Activated CD8-positive, alpha-beta T cell treated with anti-CD3 and anti-CD28 coated beads, Interleukin-2, amount 10 ng/mL, durations not matched to agents 7 days and 5 days (primary cell): ENCODE data around the gene PEPD. TPM values are rescaled to one million over a fixed set of nuclear protein-coding genes. Genes with fewer than 3 reads are reported as not detected.

Source experiments
- ATAC-seq: fragments of 150-1000 bp; cut with Tn5 transposase; one replicate; pipeline ENCODE4 v1.10.0; 2021; ENCODE audit warnings: moderate library complexity
- CTCF ChIA-PET: fragments of 350-600 bp; sonication (Branson Sonifier 250); formaldehyde crosslinking; loops from one replicate; lab custom pipeline; 2021; ENCODE audit warnings: antibody characterized with exemption; lab: Charles Lee
- POLR2A ChIA-PET: fragments of 350-600 bp; sonication (Branson Sonifier 250); formaldehyde crosslinking; loops from one replicate; lab custom pipeline; 2021; ENCODE audit warnings: antibody characterized with exemption; lab: Charles Lee
- DNase-seq: peaks from one replicate; pipeline ENCODE4 v3.0.0-alpha.2; 2020
- H3K27ac Mint-ChIP-seq: one replicate; pipeline ENCODE4 v1.8.0; 2021; ENCODE audit warnings: mild to moderate bottlenecking, mixed read lengths
- H3K27me3 Mint-ChIP-seq: one replicate; pipeline ENCODE4 v1.8.0; 2021; ENCODE audit warnings: low read depth, mixed read lengths
- H3K36me3 Mint-ChIP-seq: one replicate; pipeline ENCODE4 v1.8.0; 2021; ENCODE audit warnings: low read depth, mixed read lengths
- H3K4me1 Mint-ChIP-seq: one replicate; pipeline ENCODE4 v1.8.0; 2021; ENCODE audit warnings: low read depth, mixed read lengths
- H3K4me3 Mint-ChIP-seq: one replicate; pipeline ENCODE4 v1.8.0; 2021; ENCODE audit warnings: mild to moderate bottlenecking, mixed read lengths
- H3K9me3 Mint-ChIP-seq: one replicate; pipeline ENCODE4 v1.8.0; 2022; ENCODE audit warnings: mixed read lengths; ENCODE audit not compliant: insufficient read depth
- total RNA-seq, 2 experiments: library from RNA; stranded (reverse); gene quantifications; one replicate each; pipeline ENCODE4 v1.2.3, GENCODE V29; 2021

PEPD gene
- total RNA-seq, 2 experiments from 2014 or later, result 27.9 to 30.5 TPM

DNA sequence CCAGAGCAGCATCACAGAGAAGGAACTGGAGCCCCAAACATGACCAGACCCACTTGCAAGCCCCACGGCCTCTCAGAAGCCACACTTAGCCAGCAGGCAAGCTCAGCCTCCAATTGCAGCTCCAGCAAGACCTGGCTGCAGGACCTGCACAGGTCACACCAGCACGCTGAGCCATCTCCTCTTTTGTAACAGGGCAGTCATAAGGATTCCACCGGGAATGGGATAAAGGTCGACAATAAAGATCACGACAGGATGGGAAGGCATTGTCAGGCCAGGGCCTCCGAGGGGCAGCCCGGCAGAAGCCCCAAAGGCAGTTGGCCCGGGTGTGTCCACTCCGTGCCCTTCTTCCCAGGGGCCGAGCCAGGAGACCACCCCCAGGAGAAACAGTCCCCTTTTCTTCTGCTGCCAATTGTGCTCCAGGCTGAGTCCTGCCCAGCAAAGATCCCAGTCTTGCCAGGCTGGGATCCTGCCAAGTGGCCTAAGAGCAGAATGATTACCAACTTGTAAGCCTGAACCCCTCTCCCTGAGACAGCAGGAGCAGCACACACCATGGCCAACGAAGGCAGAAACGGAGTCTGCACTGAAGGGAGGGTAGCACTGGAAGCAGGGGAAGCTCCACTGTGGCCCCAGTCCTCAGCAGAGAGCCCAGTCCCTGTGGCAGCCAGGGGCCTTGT, 12.5 kb downstream of the PEPD start:
- Mint-ChIP-seq H3K27me3 (no peaks in the 10 kb centered on the region), H3K9me3 (no peaks in the 10 kb centered on the region), H3K36me3 (no peaks in the 10 kb centered on the region), H3K4me1 (peaks cover 3% of the 10 kb centered on the region), H3K27ac (no peak overlapping the region), H3K4me3 (no peak overlapping the region)
- ATAC-seq (no peak), DNase-seq (no peak)
- POLR2A ChIA-PET, result no interaction called here
- CTCF ChIA-PET, result no interaction called here

DNA sequence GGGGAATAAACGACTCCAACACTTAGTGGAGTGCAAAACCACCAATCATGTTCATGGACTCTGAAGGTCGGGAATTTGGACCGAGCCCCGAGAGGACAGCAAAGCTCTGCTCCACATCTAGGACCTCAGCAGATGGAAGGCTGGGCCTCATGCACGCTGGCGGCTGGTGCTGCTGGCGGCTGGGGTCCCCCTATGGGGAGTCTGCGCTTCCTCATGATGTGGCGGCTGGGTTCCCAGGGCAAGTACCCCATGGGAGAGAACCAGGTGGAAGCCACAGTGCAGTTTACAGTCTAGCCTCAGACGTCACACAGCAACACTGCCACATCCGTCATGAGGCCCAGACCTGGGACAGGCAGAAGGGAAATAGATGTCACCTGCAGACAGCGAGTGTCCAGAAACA, 13.2 kb downstream of the PEPD start:
- ATAC-seq (no peak), DNase-seq (no peak)
- Mint-ChIP-seq H3K27me3 (no peaks in the 10 kb centered on the region), H3K4me3 (no peak overlapping the region), H3K36me3 (no peaks in the 10 kb centered on the region), H3K9me3 (no peaks in the 10 kb centered on the region), H3K4me1 (no peaks in the 10 kb centered on the region), H3K27ac (no peak overlapping the region)
- ChIA-PET POLR2A (no interaction called here), CTCF (no interaction called here)

DNA sequence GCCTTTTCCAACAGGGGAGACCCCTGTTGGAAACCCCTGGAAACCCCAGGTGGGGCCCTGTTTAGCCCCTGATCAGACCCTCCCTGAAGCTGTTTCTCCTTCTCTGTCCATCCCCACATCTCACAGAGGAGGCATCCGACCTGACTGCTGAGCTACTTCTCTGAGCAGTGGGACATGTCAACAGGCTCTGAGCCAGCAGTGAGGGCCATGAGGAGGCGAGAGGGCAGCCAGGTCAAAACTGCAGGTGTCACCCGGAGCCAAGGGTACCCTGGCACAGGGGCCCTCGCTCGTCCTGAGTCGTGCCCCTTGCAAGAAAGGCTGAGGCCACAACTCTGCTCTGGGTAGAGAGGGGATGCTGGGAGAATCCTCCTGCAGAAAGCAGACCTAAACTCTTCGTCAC, 13.6 kb downstream of the PEPD start:
- H3K27me3 Mint-ChIP-seq, result no peaks in the 10 kb centered on the region
- no peaks in the 10 kb centered on the region for H3K36me3 Mint-ChIP-seq
- H3K4me1 Mint-ChIP-seq, result peaks cover 3% of the 10 kb centered on the region
- ATAC-seq (no peak), DNase-seq (no peak)
- ChIA-PET POLR2A (interaction anchor here (0.7 kb wide), 1 partner anchor 619 kb away, joined by 3 read pairs; no protein-coding TSS in a partner anchor), CTCF (no interaction called here)
- H3K4me3 Mint-ChIP-seq, result no peak overlapping the region
- no peak overlapping the region for H3K27ac Mint-ChIP-seq
- H3K9me3 Mint-ChIP-seq, result no peaks in the 10 kb centered on the region

DNA sequence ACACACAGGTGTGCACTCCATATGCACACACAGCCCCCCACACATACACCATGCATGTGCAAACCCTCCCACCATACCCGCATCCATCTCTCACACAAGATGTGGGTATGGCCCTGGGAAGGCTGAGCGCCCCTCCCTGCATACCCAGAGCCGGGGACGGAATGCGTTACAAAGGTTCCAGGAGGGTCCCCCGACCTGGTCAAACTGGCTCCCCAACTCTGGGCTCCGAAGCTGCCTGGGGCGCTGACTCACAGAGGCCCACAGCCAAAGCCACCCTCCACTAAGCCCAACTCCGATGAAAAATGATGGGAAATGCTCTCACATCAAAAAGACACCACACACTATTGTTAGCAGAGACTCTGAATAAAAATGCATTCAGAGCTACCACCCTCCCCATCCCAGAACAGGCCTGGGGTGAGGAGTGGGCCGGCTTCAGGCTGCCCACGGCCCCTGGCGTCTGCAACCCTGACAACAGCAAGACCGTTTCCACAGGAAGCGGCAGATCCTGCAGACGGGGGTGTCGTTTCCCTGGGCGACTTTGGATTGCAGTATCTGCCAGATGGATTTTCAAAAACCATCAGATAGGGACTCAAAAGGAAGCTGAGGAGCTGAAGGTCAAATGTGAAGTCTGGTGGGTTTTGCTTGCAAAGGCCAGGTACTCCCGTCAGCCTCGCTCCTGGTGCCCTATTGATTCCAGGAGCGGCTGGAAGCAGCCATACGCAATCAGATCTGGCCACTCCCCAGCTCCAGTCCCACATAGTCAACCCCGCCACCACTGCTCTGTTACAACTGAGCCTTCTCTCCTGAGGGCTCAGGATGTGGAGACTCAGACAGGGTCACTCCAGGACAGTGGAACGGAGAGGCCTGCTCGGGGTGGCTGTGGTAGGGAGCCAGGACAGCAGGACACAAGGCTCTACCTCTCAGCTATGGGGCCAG, 14.3 kb downstream of the PEPD start:
- POLR2A ChIA-PET, result interaction anchor here (0.7 kb wide), 1 partner anchor 620 kb away, joined by 3 read pairs; no protein-coding TSS in a partner anchor
- ATAC-seq, result no peak
- CTCF ChIA-PET, result no interaction called here
- Mint-ChIP-seq H3K4me1 (peaks cover 7% of the 10 kb centered on the region), H3K27ac (no peak overlapping the region), H3K9me3 (no peaks in the 10 kb centered on the region), H3K4me3 (no peak overlapping the region), H3K27me3 (no peaks in the 10 kb centered on the region), H3K36me3 (no peaks in the 10 kb centered on the region)
- DNase-seq, result no peak

GRCh38 chr19:33506498-33506897, 15.1 kb downstream of the PEPD start:
- ChIA-PET CTCF (no interaction called here), POLR2A (no interaction called here)
- Mint-ChIP-seq H3K27ac (peak overlapping the region; percentile 15), H3K9me3 (no peaks in the 10 kb centered on the region), H3K36me3 (no peaks in the 10 kb centered on the region), H3K4me1 (peaks cover 7% of the 10 kb centered on the region), H3K4me3 (no peak overlapping the region), H3K27me3 (no peaks in the 10 kb centered on the region)
- ATAC-seq, result no peak
- DNase-seq, result no peak

DNA sequence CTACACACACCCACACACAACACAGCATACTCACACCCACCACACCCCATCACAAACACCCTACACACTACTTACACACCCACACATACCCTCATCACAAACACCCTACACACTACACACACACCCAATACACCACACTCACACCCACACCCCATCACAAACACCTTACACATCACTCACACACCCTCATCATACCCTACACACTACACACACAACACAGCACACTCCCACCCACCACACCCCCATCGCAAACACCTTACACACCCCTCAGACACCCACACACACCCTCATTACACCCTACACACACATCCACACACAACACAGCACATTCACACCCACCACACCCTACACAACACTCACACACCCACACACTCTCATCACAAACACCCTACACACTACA, 15.8 kb downstream of the PEPD start:
- H3K27ac Mint-ChIP-seq, result no peak overlapping the region
- ATAC-seq, result no peak
- CTCF ChIA-PET, result no interaction called here
- DNase-seq, result no peak
- H3K36me3 Mint-ChIP-seq, result no peaks in the 10 kb centered on the region
- POLR2A ChIA-PET, result no interaction called here
- H3K9me3 Mint-ChIP-seq, result no peaks in the 10 kb centered on the region
- no peak overlapping the region for H3K4me3 Mint-ChIP-seq
- H3K27me3 Mint-ChIP-seq, result no peaks in the 10 kb centered on the region
- peaks cover 7% of the 10 kb centered on the region for H3K4me1 Mint-ChIP-seq

- H3K9me3 Mint-ChIP-seq, result no peaks in the 10 kb centered on the region
- DNase-seq, result no peak
- ATAC-seq, result no peak
- no peak overlapping the region for H3K27ac Mint-ChIP-seq
- ChIA-PET POLR2A (interaction anchor here (1.2 kb wide), 1 partner anchor 17 kb away, joined by 3 read pairs; the partner anchor contains the start of gene PEPD), CTCF (no interaction called here)
- peaks cover 7% of the 10 kb centered on the region for H3K4me1 Mint-ChIP-seq
- H3K4me3 Mint-ChIP-seq, result no peak overlapping the region
- H3K27me3 Mint-ChIP-seq, result no peaks in the 10 kb centered on the region
- H3K36me3 Mint-ChIP-seq, result no peaks in the 10 kb centered on the region
Observed at GRCh38 chr19:33505148-33505547, 16.4 kb downstream of the PEPD start.

- Mint-ChIP-seq H3K4me1 (peaks cover 7% of the 10 kb centered on the region), H3K4me3 (no peak overlapping the region), H3K27me3 (no peaks in the 10 kb centered on the region), H3K36me3 (no peaks in the 10 kb centered on the region), H3K9me3 (no peaks in the 10 kb centered on the region), H3K27ac (no peak overlapping the region)
- CTCF ChIA-PET, result no interaction called here
- ATAC-seq (no peak), DNase-seq (no peak)
- POLR2A ChIA-PET, result interaction anchor here (1.2 kb wide), 1 partner anchor 18 kb away, joined by 3 read pairs; the partner anchor contains the start of gene PEPD
Observed at GRCh38 chr19:33504058-33504444, 17.5 kb downstream of the PEPD start.

DNA sequence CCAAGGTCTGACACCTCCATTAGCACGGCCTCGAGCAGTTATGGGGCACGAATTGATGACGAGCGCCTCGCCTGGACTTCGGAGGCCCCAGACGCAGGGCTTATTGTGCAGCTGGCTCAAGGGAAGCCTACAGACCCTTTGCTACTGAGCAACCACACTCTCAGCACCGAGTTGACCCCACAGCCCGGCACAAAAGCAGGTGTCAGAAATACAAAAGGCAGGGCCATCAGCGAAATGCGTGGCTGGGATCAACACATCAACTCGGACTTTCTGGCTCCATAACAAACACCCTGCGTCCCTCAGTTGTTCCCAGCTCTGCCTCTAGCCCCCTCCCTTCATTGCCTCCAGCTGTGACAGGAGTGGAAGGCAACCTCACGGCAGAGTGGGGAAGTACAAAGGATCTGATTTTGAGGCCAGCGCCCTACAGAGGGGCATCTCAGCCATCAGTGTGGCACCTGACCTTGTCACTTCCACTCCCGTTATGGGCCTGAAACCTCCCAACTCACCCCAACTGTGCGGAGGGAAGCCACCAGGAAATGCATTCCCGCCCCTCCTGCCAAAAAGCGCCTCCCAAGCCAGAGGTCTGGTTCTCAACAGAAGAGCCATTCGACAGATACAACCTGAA, 18.0 kb downstream of the PEPD start:
- CTCF ChIA-PET, result no interaction called here
- DNase-seq (no peak), ATAC-seq (no peak)
- Mint-ChIP-seq H3K27ac (no peak overlapping the region), H3K9me3 (no peaks in the 10 kb centered on the region), H3K4me3 (no peak overlapping the region), H3K27me3 (no peaks in the 10 kb centered on the region), H3K4me1 (peaks cover 7% of the 10 kb centered on the region), H3K36me3 (no peaks in the 10 kb centered on the region)
- POLR2A ChIA-PET, result no interaction called here

DNA sequence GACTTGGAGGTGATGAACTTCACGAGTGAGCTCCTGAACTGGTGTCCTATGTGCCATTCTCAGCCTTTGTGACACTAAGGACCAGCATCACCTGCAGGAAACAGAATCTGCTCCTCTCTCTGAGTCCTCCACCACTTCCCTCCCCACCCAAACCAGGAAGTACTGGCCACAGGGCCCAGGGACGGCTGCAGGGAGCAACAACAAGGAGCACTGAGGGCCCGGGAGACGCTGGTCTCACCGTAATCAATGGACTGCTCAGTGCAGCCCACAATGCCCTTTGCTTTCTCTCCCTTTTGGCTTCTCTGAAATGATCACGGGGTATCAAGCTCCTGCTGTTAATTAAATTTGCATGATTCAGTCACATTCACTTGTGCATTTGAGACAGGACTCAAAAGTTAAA, 18.6 kb downstream of the PEPD start:
- Mint-ChIP-seq H3K27me3 (no peaks in the 10 kb centered on the region), H3K9me3 (no peaks in the 10 kb centered on the region), H3K27ac (no peak overlapping the region), H3K36me3 (no peaks in the 10 kb centered on the region), H3K4me1 (peaks cover 7% of the 10 kb centered on the region), H3K4me3 (no peak overlapping the region)
- POLR2A ChIA-PET, result no interaction called here
- CTCF ChIA-PET, result no interaction called here
- no peak for DNase-seq
- no peak for ATAC-seq

DNA sequence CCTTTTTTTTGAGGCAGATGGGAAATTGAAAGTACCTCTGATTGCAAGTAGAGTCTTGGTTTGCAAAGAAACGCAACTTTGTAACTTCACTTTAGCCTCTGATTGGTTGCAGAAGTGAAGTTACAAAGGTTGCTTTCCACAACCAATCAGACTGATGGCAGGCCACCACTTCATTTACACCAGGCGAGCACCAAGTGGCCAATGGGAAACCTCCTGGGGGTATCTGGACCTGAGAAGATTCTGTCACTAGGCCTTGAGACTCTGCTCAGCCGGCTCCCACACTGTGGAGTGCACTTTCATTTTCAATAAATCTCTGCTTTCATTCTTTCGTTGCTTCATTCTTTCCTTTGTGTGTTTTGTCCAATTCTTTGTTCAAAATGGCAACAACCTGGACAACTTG, 19.1 kb downstream of the PEPD start:
- ChIA-PET CTCF (no interaction called here), POLR2A (no interaction called here)
- Mint-ChIP-seq H3K4me3 (no peak overlapping the region), H3K9me3 (no peaks in the 10 kb centered on the region), H3K27me3 (no peaks in the 10 kb centered on the region), H3K27ac (no peak overlapping the region), H3K4me1 (peaks cover 7% of the 10 kb centered on the region), H3K36me3 (no peaks in the 10 kb centered on the region)
- DNase-seq, result no peak
- ATAC-seq, result no peak
